ENCODE measurements around the gene SMG1.

DNA sequence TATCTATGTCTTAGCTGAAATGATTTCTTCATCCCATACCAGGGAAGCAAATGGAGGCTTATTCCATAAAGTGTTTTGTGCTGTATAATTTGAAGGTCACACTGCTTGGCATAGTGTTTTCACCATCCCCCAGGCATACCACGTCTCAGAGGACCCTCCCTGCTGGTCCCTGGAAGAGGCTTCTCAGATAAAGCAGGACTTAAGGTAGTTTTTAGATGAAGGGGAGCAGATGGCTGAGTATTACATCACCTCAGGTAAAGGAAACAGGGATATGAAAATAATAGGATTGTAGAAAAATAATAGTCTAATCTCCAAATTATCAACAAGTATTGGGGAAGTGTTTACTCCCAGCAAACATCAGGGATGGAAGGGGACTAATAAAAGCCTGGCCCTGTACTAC, 7.3 kb upstream of the SMG1 start:
- TF ChIP-seq, protein P1, sequence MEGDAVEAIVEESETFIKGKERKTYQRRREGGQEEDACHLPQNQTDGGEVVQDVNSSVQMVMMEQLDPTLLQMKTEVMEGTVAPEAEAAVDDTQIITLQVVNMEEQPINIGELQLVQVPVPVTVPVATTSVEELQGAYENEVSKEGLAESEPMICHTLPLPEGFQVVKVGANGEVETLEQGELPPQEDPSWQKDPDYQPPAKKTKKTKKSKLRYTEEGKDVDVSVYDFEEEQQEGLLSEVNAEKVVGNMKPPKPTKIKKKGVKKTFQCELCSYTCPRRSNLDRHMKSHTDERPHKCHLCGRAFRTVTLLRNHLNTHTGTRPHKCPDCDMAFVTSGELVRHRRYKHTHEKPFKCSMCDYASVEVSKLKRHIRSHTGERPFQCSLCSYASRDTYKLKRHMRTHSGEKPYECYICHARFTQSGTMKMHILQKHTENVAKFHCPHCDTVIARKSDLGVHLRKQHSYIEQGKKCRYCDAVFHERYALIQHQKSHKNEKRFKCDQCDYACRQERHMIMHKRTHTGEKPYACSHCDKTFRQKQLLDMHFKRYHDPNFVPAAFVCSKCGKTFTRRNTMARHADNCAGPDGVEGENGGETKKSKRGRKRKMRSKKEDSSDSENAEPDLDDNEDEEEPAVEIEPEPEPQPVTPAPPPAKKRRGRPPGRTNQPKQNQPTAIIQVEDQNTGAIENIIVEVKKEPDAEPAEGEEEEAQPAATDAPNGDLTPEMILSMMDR (IDR thresholded peaks at IDR 0.05; ENCODE audit: low read length): no peak
- TF ChIP-seq EZH2 (optimal IDR thresholded peaks at IDR 0.05; ENCODE audit: low read depth, low read length) (no peak), EZH2phosphoT487 (IDR thresholded peaks at IDR 0.05; ENCODE audit: low read length) (no peak)

All from MM.1S (cell line).